ENCODE data around the gene GTF2F2. TPM values are rescaled to one million over a fixed set of nuclear protein-coding genes. Genes with fewer than 3 reads are reported as not detected.

The GTF2F2 gene, protein sequence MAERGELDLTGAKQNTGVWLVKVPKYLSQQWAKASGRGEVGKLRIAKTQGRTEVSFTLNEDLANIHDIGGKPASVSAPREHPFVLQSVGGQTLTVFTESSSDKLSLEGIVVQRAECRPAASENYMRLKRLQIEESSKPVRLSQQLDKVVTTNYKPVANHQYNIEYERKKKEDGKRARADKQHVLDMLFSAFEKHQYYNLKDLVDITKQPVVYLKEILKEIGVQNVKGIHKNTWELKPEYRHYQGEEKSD
- total RNA-seq: 10 to 100 TPM in 3 of 4 donors, 1 to 10 TPM in 1; 9.4 to 23.3 (median 19.6) TPM

DNA sequence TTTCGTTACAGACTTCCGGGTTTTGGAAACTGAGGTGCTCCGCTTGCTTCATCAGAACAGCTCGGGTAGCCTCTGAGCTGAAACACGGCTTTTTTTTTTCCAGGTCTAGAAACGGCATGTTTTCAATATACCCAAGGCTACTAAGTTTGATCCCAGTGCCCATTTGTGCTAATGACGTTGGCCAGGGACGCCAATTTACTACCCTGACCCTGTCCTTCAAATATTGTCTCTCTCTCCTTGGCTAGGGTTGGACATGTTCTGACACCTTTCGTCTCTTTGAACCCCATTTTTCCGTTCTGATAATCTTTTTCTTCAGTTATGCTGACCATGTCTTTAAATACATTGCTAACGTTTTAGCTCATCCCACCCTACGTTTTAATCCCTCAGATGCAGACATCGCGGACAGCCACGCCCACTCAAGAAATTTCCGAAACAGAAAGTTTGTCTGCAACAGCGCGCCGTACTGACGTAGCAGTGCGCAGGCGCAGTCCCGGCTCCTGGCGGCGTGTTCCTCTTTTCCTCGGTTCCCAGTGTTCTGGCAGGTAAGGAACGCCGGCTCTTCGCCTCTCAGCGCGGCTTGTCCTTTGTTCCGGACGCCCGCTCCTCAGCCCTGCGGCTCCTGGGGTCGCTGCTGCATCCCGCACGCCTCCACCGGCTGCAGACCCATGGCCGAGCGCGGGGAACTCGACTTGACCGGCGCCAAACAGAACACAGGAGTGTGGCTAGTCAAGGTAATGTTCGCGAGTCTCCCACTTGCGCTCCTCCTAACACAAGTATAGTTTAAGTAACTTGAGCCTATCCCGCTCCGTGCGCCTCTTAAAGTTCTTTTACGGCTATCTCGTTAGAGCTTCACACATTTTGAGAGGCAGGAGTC, at the start of gene GTF2F2:
TSS of gene GTF2F2 (plus strand) at position 520 of the 874 bp plus-strand sequence. CDS start at position 666, 146 bp downstream.
- peak within 1 kb of the TSS; percentile 74 to 96 (median 84) for H3K4me3 ChIP-seq
- H3K4me1 ChIP-seq: peaks cover 10 to 37% (median 17%) of the 10 kb centered on the region in 3 donors
- DNase-seq: no peak
- WGBS, 2 donors: 0 to 2% methylated on average over 31 to 34 of the region's 53 CpGs
- H3K27ac ChIP-seq: peak within 1 kb of the TSS; percentile 88 to 94 (median 90)
- H3K27me3 ChIP-seq: no peaks in the 10 kb centered on the region
- TF ChIP-seq POLR2A (IDR thresholded peaks at IDR 0.05): peak in 3 of 4 donors; percentile 27 to 75 (median 47)
- TF ChIP-seq, protein P1, sequence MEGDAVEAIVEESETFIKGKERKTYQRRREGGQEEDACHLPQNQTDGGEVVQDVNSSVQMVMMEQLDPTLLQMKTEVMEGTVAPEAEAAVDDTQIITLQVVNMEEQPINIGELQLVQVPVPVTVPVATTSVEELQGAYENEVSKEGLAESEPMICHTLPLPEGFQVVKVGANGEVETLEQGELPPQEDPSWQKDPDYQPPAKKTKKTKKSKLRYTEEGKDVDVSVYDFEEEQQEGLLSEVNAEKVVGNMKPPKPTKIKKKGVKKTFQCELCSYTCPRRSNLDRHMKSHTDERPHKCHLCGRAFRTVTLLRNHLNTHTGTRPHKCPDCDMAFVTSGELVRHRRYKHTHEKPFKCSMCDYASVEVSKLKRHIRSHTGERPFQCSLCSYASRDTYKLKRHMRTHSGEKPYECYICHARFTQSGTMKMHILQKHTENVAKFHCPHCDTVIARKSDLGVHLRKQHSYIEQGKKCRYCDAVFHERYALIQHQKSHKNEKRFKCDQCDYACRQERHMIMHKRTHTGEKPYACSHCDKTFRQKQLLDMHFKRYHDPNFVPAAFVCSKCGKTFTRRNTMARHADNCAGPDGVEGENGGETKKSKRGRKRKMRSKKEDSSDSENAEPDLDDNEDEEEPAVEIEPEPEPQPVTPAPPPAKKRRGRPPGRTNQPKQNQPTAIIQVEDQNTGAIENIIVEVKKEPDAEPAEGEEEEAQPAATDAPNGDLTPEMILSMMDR (IDR thresholded peaks at IDR 0.05): peak in 1 of 6 experiments; percentile 32
- no peaks in the 10 kb centered on the region for H3K36me3 ChIP-seq
- intact Hi-C loops (cut with DNase I): no loop called here
- no peaks in the 10 kb centered on the region for H3K9me3 ChIP-seq

DNA sequence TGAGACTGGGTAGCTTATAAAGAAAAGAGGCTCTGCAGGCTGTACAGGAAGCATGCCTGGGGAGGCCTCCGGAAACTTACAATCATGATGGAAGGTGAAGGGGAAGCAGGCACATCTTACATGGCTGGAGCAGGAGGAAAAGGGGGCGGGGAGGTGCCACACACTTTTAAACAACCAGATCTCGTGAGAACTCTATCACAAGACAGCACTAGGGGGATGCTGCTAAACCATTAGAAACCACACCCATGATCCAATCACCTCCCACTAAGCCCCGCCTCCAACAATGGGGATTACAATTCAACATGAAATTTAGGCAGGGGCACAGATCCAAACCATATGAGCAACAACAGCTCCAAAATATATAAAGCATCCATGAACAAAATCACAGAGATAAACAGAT, 46.5 kb upstream of the GTF2F2 start:
- intact Hi-C loops (cut with DNase I): no loop called here
- H3K27ac ChIP-seq: no peak overlapping the region
- H3K36me3 ChIP-seq: no peaks in the 10 kb centered on the region
- no peak for TF ChIP-seq POLR2A (IDR thresholded peaks at IDR 0.05)
- TF ChIP-seq, protein P1 (IDR thresholded peaks at IDR 0.05): no peak
- H3K9me3 ChIP-seq: no peaks in the 10 kb centered on the region
- no peak for DNase-seq
- H3K27me3 ChIP-seq: no peaks in the 10 kb centered on the region
- WGBS, 2 donors: 72 to 83% methylated on average over 4 of the region's 4 CpGs
- no peak overlapping the region for H3K4me3 ChIP-seq
- no peaks in the 10 kb centered on the region for H3K4me1 ChIP-seq

DNA sequence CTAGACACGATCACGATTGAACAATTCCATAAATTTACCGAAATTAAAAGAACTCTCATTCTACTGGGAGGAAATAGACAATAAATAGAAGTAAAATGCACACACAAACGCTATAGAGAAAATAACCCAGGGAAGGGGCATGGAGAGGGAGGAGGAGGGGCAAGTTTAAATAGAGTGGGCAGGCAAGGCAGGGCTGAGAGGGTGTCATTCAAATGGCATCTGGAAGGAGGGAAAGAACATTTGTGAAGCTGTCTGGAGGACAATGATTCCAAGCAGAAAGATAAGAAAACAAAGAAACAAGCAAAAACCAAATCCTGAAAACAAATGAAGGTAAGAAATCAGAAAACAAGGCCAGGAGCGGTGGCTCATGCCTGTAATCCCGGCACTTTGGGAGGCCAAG, 45.6 kb upstream of the GTF2F2 start:
- Histone ChIP-seq H3K27ac (no peak overlapping the region), H3K9me3 (no peaks in the 10 kb centered on the region), H3K36me3 (no peaks in the 10 kb centered on the region), H3K4me1 (no peaks in the 10 kb centered on the region), H3K4me3 (no peak overlapping the region), H3K27me3 (no peaks in the 10 kb centered on the region)
- 60 to 77% methylated on average over 6 of the region's 6 CpGs for WGBS, 2 donors
- DNase-seq: no peak
- TF ChIP-seq, protein P1 (IDR thresholded peaks at IDR 0.05): no peak
- TF ChIP-seq POLR2A (IDR thresholded peaks at IDR 0.05): no peak
- intact Hi-C loops (cut with DNase I): no loop called here

DNA sequence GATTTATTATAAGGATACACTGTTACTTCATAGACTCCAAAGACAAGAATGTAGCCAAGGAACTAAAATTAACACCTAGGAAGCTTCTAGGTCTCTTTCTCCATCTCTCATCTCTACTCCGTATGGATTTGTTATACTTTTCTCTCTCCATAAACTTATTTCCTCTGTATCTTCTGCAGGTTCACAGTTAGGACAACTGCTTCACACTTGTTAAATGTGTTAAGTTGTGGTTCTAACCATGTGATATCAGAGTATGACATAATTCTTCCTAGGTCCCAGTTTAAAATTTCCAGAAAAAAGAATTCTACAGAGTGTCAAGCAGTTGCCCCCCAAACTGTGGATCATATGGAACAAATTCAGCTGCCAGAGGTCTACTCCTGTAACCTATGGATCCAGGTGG, 42.3 kb upstream of the GTF2F2 start:
- intact Hi-C loops (cut with DNase I): no loop called here
- TF ChIP-seq POLR2A (IDR thresholded peaks at IDR 0.05): no peak
- TF ChIP-seq, protein P1 (IDR thresholded peaks at IDR 0.05): no peak

DNA sequence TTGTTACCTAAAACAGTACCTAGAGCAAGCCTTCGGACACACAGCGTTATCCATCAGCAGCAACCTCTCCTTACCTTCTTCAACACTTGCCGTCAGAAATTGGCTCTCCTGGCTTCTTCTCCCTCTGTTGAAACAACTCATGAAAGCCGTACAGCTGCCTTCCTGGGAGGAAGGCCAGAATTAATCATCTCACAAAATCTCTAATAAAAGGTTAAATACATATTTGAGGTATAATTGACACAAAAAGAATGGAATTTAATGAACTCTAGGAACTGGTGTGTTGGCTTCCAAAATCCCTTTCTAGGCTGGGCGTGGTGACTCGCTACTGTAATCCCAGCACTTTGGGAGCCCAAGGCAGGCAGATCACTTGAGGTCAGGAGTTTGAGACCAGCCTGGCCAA, 37.3 kb upstream of the GTF2F2 start:
- intact Hi-C loops (cut with DNase I): no loop called here
- DNase-seq: no peak
- Histone ChIP-seq H3K9me3 (no peaks in the 10 kb centered on the region), H3K27ac (no peak overlapping the region), H3K4me1 (no peaks in the 10 kb centered on the region), H3K4me3 (no peak overlapping the region), H3K36me3 (no peaks in the 10 kb centered on the region), H3K27me3 (no peaks in the 10 kb centered on the region)
- TF ChIP-seq, protein P1 (IDR thresholded peaks at IDR 0.05): no peak
- TF ChIP-seq POLR2A (IDR thresholded peaks at IDR 0.05): no peak
- 41 to 48% methylated on average over 6 of the region's 6 CpGs for WGBS, 2 donors

More for the DNA sequence above, 42.3 kb upstream of the GTF2F2 start:
- Histone ChIP-seq H3K36me3 (no peaks in the 10 kb centered on the region), H3K27me3 (no peaks in the 10 kb centered on the region), H3K9me3 (no peaks in the 10 kb centered on the region), H3K4me1 (no peaks in the 10 kb centered on the region), H3K4me3 (no peak overlapping the region), H3K27ac (no peak overlapping the region)
- DNase-seq: no peak
- 76 to 87% methylated on average over 1 of the region's 1 CpG for WGBS, 2 donors
